ENCODE measurements around the gene SSC5D.

Gene SSC5D

DNA sequence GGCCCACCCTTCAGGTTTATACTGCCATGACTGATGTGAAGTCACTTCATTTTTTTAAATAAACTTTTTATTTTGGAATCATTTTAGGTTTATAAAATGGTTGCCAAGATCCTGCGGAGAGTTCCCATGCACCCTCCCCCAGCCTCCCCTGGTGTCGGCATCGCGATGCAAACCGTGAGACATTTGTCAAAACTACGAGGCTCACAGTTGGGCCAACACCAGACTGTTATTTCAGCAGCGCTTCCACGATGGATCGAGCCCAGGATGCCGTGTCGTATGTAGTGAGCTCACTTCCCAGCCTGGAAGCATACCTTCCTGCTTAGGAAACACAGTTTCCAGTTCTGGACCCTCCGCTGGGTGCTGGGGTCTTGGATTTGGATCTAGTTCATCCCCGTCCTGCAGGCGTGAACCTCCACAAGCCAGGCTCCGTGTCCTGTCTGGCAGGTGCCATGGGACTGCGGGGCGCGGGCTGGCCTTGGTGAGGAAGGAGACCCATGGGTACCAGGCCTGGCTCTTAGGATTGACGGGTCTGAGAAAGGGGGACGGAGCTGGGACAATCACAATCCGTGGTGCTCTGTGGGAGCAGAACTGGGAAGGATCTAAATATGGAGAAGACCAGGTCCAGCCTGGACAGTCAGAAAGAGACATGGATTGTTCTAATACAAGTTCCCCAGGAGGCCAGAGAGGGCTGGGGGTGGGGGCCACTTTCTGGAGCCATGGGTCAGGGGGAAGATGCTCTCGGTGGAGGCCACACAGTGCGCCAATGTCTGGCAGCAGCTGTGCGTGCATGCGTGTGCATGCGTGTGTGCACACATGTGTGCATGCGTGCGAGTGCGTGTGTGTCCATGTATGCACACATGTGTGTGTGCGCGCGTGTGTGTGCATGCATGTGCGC is 51.1 kb downstream of the SSC5D start:
- no peak for DNase-seq

DNA sequence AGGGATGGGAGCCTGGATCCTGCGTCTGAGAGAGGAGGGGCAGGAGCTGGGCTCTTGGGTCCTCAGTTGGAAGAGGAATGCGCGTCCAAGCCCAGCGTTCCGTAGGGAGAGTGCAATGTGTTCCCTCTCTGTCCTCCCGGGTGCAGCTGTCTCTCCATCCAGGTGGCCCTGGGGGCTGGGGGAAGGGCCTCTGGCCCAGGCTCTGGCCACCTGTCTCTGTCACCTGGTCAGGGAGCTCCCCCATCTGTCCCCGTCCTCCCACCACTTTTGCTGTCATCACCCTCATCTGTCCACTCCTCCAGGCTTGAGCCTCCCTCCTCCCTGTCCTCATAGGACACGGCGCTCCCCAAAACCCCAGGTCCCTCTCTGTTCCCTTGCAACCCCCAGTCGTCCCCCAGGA is 52.4 kb downstream of the SSC5D start:
- no peak for DNase-seq

DNA sequence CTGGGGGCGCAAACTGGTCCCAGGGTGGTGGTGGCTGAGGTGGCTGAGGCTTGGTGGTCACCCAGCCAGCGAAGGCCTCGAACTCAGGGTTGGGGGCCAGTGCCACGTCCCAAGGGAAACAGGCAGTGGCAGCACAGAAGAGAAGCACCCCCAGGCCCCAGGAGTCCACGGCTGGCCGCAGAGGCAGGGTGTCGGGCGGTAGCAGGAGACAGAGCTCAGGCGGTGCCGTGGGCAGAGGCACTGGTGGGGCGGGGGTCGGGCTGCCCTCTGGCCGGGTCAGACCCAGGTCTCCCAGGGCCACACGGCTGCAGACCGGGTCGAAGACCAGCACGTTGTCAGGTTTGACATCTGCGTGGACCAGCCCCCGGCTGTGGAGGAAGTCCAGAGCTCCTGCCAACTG is 52.9 kb downstream of the SSC5D start:
- no peak for DNase-seq

DNA sequence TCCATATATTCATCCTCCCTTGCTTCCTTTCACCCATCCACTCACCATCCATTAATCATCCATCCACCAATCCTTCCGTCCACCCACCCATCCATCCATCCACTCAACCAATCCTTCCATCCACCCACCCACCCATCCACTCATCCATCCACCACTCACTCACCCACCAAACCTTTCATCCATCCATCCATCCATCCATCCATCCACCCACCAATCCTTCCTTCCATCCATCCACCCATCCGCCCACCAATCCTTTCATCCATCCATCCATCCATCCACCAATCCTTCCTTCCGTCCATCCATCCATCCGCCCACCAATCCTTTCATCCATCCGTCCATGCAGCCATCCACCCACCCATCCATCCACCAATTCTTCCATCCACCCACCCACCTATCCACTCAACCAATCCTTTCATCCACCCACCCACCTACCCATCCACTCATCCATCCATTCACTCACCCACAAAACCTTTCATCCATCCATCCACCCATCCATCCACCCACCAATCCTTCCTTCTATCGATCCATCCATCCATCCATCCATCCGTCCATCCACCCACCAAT is 54.1 kb downstream of the SSC5D start:
- no peak for DNase-seq

DNA sequence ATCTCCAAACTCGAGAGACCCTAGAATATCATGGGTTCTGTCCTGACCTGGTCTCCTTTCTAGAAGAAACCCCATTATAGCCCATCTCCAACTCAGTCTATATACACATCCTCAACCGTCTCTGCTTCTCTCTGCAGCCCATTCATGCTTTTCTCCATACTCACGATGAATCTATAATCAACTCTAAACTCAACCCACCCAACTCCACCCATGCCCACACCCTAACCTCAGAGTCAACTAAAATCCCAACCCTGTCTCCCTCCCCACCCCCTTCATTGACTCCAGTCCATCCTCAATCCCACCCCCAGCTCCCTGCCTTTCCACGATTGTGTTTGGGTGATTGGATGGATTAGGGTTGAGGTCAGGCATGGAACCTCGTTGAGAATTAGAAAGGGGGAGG is 55.3 kb downstream of the SSC5D start:
- no peak for DNase-seq

DNA sequence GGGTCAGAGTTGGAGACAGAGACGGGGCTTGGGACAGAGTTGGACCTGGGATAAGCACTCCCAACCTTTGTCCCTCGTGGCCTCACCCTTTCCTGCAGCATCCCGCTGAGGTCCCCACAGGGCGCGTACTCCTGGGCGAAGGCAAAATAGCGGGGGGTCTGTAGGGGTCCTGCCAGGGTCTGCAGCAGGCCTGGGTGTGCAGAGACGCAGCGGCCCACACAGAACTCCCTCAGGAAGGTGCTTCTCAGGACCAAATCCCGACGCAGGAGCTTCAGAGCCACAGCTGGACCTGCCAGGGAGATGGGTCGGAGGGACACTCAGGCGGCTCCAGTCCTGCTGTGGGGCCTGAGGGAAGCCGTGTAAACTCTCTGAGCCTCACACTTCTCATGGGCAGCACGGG is 55.8 kb downstream of the SSC5D start:
- DNase-seq, result no peak

DNA sequence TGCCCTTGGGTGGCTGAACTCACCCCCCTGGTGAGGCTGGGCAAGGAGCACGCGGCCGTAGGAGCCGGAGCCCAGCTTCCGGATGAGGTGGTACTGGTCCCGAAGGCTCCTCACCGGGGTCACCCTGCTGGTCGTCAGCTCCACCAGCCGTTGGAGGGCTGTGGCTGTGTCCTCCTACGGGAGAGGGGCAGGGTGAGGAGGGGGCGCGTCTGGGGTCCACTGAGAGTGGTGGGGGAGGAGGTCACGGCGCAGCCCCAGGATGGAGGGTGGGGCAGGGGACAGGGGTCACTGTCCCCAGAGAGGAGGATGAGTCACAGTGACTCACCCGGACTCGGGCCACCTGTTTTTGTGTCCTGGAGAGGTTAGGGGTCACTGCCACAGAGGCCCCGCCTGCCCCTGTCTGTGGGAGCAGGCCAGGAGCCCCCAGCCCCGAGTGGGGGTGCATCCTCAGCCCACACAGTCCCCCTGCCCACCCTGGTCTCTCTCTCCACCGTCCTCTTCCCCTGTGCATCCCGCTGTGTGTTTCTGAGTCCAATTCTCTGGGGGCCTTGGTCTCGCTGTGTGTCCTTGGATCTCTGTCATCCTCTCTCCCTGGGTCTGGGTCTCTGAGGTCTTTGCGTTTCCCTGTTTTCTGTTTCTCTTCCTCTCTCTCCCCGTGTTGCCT is 56.7 kb downstream of the SSC5D start:
- DNase-seq, result no peak

DNA sequence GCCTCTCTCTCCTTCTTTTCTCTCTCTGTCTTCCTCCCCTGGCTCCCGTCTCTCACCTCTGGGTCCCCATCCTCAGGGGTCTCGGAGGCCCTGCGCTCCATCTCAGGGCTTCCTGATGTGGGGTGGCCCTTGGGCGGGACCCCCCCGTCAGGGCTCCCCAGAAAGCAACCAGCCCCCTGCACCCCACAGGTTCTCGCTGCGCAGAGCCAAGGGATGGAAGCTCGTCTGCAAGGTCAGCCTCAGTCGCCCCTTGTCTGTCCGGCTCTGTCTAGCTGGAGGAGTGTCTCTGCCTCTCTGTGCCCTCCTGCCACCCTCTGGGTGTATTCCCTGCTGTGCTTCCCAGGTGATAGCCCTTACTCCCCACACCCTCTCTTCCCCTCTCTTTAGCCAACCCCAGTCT is 57.2 kb downstream of the SSC5D start, which contains the start of gene SBK3:
Gene SBK3 (minus strand): TSS at position 101 of the 400 bp plus-strand sequence. CDS start 0 bp downstream, at position 101.
- DNase-seq, result no peak

- no peak for DNase-seq
These were observed 57.8 kb downstream of the SSC5D start for GRCh38 chr19:55546011-55546410.

DNA sequence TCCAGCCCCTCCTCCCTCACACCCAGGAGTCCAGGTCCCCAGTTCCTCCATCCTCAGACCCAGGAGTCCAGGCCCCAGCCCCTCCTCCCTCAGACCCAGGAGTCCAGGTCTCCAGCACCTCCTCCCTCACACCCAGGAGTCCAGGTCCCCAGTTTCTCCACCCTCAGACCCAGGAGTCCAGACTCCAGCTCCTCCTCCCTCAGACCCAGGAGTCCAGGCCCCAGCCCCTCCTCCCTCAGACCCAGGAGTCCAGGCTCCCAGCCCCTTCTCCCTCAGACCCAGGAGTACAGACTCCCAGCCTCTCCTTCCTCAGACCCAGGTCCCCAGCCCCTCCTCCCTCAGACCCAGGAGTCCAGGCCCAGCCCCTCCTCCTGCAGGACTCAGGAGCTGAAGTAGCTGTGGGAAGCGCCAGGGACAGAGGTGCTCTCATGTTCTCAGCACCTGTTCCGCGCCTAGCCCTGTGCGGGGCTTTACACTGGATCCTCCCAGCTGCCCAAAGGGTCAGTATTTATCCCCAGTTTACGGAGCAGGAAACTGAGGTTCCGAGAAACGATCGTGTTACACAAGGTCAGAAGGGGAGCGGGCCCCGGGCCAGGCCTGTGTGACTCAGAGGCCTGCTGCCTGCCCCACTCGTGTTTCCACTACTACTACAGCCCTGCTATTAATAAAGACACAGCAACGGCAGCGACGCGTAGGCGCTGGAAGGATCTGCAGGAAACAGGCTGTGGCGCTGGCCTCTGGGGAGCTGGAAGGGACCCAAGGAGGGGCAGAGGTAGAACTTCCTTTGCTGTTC is 58.8 kb downstream of the SSC5D start:
- no peak for DNase-seq

DNA sequence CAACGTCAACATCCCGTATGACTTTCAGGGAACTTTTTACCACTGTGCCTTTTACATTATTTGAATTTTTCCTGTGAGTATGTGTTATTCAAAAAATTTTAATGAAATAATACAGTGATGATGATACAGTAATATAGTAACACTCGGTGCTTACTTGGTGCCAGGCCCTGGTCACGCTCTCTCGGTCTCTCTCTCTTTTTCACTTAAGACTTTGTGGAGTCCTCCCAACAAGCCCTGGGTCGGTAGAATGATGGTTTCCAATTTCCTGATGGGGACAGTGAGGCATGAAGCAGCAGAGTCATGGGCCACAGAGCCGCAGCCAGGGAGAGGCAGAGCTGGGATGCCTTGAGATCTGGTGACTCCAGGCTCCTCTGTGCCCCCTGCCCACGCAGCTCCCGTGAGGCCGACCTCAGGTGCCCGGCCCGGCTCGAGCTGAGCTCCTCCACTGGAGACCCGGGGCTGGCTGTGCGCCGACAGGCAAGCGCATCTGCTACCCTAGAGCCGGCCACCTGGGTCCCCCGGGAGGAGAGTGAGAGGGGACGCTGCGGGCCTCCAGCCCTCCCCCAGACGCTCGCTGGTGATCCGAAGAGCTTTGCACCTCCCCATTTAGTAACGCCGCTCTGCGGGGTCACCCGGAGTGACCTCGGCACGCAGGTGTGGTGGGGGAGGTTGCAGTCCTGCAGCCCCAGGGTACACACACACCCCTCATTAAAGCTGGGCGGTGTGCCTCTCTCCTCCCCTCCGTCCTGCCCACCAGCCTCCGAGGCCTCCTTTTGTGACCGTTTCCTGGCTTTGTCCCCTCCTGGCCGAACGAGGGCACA is 61.5 kb downstream of the SSC5D start:
- no peak for DNase-seq

GRCh38 chr19:55550321-55550650 is 62.0 kb downstream of the SSC5D start:
- no peak for DNase-seq

GRCh38 chr19:55552206-55552605 is 64.0 kb downstream of the SSC5D start:
- no peak for DNase-seq

GRCh38 chr19:55552620-55553019 is 64.4 kb downstream of the SSC5D start:
- no peak for DNase-seq

DNA sequence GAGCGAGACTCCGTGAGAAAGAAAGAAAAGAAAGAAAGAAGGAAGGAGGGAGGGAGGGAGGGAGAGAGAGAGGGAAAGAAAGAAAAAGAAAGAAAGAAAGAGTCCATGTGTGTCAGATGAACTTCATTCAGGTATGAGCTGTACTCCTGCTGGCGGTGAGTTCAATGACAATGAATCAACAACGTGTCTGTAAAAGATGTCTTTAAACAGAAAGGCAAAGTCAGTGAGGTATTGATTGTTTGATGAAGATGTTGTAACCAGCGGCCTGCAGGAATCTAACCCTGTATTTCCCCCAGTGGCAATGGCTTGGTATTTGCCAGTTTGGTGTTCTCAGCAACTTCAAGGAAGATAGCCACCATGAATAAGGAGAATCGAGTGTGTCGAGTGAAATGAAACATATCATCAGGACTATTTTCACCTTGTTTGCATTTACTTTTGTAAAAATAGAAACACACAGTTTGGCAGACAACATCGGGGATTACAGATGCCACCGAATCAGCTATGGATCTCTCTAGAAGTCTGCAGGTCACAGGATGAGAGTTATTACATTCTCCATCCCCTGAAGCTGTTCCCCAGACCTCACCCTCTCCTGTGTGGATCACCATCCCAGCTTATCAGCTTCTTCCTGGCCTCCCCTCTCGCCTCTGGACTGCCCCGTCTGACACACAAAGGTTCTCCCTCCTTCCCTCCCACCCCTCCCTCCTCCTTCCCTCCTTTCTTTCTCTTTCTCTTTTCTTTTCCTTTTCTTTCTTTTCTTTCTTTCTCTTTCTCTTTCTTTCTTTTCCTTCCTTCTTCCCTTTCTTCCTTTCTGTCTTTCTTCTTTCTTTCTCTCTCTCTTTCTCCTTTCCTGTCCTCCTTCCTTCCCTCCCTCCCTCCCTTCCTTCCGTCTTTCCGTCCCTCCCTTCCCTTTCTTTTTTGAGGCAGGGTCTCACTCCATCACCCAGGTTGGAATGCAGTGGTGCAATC is 65.3 kb downstream of the SSC5D start:
- DNase-seq, result no peak

- DNase-seq, result no peak
These were observed 66.1 kb downstream of the SSC5D start for GRCh38 chr19:55554302-55554701.

GRCh38 chr19:55554741-55555152 is 66.5 kb downstream of the SSC5D start:
- no peak for DNase-seq

DNA sequence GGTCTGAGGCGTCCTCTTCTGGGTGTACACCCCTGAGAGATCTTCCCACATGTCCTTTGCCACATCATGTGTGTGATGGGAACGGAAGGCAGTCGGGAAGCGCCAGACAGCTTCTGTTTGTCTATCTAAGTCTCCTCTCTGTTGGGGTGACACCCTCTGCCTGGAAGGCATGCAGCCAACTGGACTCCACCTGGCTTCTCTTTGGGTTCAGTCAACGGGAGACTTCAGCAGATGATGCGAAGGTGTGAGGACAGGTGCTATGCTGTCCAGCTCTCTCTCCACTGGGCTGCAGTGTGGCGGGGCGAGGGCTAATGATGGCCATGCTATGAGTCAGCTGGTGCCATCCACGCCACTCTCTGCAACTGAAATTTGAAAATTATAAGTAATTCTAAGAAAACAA is 71.4 kb downstream of the SSC5D start:
- no peak for DNase-seq

GRCh38 chr19:55563261-55563690 is 75.0 kb downstream of the SSC5D start:
- no peak for DNase-seq

DNA sequence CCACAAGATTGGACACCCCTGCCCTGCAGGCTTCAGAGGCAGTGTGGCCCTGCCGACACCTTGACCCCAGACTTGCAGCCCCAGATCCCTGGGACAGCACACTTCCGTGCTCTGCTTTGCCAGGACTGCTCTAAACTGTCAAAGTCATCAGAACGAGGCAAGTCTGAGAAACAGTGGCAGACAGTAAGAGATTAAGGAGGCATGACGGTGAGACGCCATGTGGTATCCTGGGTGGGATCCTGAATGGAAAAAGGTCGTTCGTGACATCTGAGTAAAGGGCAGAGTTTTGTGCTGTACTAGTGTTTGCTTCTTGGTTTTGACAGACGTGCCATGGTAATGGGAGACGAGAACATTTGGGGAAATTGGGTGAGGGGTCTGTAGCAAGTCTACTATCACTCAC is 78.6 kb downstream of the SSC5D start:
- no peak for DNase-seq

GRCh38 chr19:55567708-55568328 is 79.6 kb downstream of the SSC5D start:
- no peak for DNase-seq
